MCF 10A (cell line): ENCODE results near the gene PLCD3. TPM values are rescaled to one million over a fixed set of nuclear protein-coding genes. Genes with fewer than 3 reads are reported as not detected.

Experiments
- BruUV-seq: library from RNA; stranded (reverse); fragments of 400-500 nt; replicated peaks from 2 replicates; lab custom pipeline; 2021; lab: Mats Ljungman, UMichigan
- CTCF ChIA-PET: fragments of 300-600 bp; sonication (Branson Sonifier 250); formaldehyde crosslinking; extraction: SDS; loops from one replicate; lab custom pipeline; 2021; ENCODE audit warnings: antibody characterized with exemption, inconsistent platforms; lab: Yijun Ruan, JAX
- POLR2A ChIA-PET: fragments of 300-600, 350-650 bp; sonication (Branson Sonifier 250); formaldehyde crosslinking; extraction: SDS; loops from one replicate; lab custom pipeline; 2020; ENCODE audit warnings: antibody characterized with exemption, inconsistent platforms; lab: Yijun Ruan, JAX
- DNase-seq: peaks from one replicate; pipeline ENCODE4 v3.0.0-alpha.2; 2018; ENCODE audit not compliant: unreplicated experiment
- H3K27ac Mint-ChIP-seq: one replicate; pipeline ENCODE4 v1.8.0; 2022; ENCODE audit warnings: mild to moderate bottlenecking, low read depth, mixed read lengths; ENCODE audit not compliant: unreplicated experiment
- H3K27me3 Mint-ChIP-seq: one replicate; pipeline ENCODE4 v1.8.0; 2022; ENCODE audit warnings: mixed read lengths; ENCODE audit not compliant: insufficient read depth, unreplicated experiment
- H3K36me3 Mint-ChIP-seq: one replicate; pipeline ENCODE4 v1.8.0; 2022; ENCODE audit warnings: mild to moderate bottlenecking, moderate library complexity, mixed read lengths; ENCODE audit not compliant: insufficient read depth, unreplicated experiment
- H3K4me1 Mint-ChIP-seq: one replicate; pipeline ENCODE4 v1.8.0; 2022; ENCODE audit warnings: mixed read lengths; ENCODE audit not compliant: insufficient read depth, unreplicated experiment
- H3K4me3 Mint-ChIP-seq: one replicate; pipeline ENCODE4 v1.8.0; 2022; ENCODE audit warnings: mild to moderate bottlenecking, moderate library complexity, mixed read lengths; ENCODE audit not compliant: unreplicated experiment
- H3K9me3 Mint-ChIP-seq: one replicate; pipeline ENCODE4 v1.8.0; 2022; ENCODE audit warnings: mixed read lengths; ENCODE audit not compliant: unreplicated experiment
- intact Hi-C: fragments of 100-400 bp; cut with micrococcal nuclease; formaldehyde crosslinking; loops from 2 replicates; pipeline ENCODE4 v1.14.1; 2022
- total RNA-seq: library from RNA; stranded (reverse); gene quantifications from 2 replicates; pipeline ENCODE4 v1.2.3, GENCODE V29; 2022
- TF ChIP-seq, protein P1 (sequence below): fragments of 200-600 bp; IDR thresholded peaks from one replicate; pipeline ENCODE4 v1.8.0; 2022; ENCODE audit warnings: antibody characterized with exemption, mild to moderate bottlenecking; ENCODE audit not compliant: unreplicated experiment

PLCD3 gene
- total RNA-seq, 1 experiment from 2014 or later: 69.7 TPM

DNA sequence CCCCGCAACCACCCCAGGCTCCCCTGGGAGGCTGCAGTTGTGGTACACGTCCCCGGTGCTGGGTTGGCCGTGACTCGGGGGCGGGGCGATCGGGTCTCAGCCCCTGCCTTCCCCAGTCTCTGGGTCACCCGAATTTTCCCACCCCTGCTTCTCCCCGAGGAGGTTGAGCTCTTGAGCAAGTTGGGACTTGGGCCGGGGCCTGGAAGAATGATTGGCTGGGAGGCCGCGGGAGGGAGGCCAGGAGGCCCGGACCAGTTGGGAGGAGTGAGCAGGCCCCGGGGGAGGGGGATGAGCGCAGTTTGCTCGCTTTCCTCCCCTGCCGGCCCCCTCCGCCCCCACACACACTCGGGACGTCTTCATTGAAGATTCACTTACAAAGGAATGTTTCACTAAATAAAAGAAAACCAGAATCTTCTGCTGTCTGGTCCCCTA is 11.5 kb upstream of the PLCD3 start:
- TF ChIP-seq, protein P1, sequence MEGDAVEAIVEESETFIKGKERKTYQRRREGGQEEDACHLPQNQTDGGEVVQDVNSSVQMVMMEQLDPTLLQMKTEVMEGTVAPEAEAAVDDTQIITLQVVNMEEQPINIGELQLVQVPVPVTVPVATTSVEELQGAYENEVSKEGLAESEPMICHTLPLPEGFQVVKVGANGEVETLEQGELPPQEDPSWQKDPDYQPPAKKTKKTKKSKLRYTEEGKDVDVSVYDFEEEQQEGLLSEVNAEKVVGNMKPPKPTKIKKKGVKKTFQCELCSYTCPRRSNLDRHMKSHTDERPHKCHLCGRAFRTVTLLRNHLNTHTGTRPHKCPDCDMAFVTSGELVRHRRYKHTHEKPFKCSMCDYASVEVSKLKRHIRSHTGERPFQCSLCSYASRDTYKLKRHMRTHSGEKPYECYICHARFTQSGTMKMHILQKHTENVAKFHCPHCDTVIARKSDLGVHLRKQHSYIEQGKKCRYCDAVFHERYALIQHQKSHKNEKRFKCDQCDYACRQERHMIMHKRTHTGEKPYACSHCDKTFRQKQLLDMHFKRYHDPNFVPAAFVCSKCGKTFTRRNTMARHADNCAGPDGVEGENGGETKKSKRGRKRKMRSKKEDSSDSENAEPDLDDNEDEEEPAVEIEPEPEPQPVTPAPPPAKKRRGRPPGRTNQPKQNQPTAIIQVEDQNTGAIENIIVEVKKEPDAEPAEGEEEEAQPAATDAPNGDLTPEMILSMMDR: no peak
- BruUV-seq: no TSS peak
- Mint-ChIP-seq H3K9me3 (no peaks in the 10 kb centered on the region), H3K4me1 (peaks cover 14% of the 10 kb centered on the region), H3K27ac (no peak overlapping the region), H3K27me3 (no peaks in the 10 kb centered on the region), H3K36me3 (peaks cover 23% of the 10 kb centered on the region), H3K4me3 (no peak overlapping the region)
- ChIA-PET POLR2A (no interaction called here), CTCF (interaction anchor here (1.2 kb wide), 1 partner anchor 9 kb away, joined by 4 read pairs; the partner anchor contains the start of gene ACBD4)
- DNase-seq: no peak
- intact Hi-C loops: no loop called here

DNA sequence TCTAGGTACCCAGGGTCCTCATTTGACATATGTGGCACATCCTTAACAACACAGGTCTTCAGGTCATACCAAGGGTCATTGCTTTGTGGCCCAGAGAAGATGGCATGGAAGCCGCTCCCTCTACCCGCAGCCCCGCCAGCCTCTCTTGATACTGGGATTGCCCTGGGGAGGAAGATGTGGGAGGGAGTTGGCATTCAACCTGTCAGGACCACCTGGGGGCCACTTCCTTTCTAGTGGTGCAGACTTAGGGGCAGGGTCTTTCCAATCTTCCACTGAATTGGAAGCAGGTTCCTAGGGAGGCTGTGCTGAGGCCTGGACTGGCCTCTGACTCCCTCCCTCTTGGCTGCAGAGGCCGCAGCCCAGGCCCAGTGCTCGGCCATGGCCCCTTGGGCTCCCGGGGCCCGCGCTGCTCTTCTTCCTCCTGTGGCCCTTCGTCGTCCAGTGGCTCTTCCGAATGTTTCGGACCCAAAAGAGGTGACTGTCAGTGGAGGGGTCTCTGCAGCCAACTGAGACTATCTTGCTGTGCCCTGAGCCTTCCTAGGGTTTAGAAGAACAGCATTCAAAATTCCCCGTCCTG is 10.9 kb upstream of the PLCD3 start:
- peaks cover 14% of the 10 kb centered on the region for H3K4me1 Mint-ChIP-seq
- ChIA-PET POLR2A (no interaction called here), CTCF (interaction anchor here (0.5 kb wide), 1 partner anchor 54 kb away, joined by 3 read pairs; no protein-coding TSS in a partner anchor)
- no peaks in the 10 kb centered on the region for H3K9me3 Mint-ChIP-seq
- H3K36me3 Mint-ChIP-seq: peaks cover 17% of the 10 kb centered on the region
- no peak for DNase-seq
- intact Hi-C loops: no loop called here
- no TSS peak for BruUV-seq
- TF ChIP-seq, protein P1: no peak
- no peak overlapping the region for H3K27ac Mint-ChIP-seq
- no peak overlapping the region for H3K4me3 Mint-ChIP-seq
- no peaks in the 10 kb centered on the region for H3K27me3 Mint-ChIP-seq

DNA sequence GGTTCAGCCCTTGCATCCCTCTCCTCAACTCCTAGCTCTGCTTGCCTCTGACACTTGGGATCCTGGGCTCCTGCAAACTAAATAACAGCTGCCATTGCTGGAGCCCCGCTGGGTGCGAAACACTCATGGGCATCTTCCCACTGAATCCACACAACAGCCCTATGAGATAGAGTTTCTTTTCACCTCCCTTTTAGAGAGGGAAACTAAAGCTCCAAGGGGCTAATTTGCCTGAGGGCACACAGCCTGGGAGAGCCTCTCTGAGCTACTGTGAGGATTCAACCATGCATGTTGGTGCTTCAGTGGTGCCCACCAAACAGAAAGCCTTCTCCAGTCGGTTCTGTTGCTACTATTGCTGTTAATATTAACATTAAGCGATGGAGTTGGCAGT is 7.2 kb upstream of the PLCD3 start:
- Mint-ChIP-seq H3K36me3 (peaks cover 4% of the 10 kb centered on the region), H3K4me3 (no peak overlapping the region), H3K9me3 (no peaks in the 10 kb centered on the region), H3K27ac (no peak overlapping the region), H3K4me1 (peaks cover 5% of the 10 kb centered on the region), H3K27me3 (no peaks in the 10 kb centered on the region)
- intact Hi-C loops: loop anchor here (5.0 kb wide), 1 partner anchor 713 kb away; no protein-coding TSS in a partner anchor
- CTCF ChIA-PET: interaction anchor here (0.6 to 2.4 kb wide), 6 partner anchors 10 to 117 kb away, joined by 3 to 19 read pairs (median 4); no protein-coding TSS in a partner anchor
- no peak for DNase-seq
- POLR2A ChIA-PET: interaction anchor here (0.7 to 1.4 kb wide), 5 partner anchors 8 to 37 kb away, joined by 3 to 15 read pairs (median 3); partner anchors contain the start of genes HEXIM1 and HEXIM2
- BruUV-seq: no TSS peak
- TF ChIP-seq, protein P1: no peak

GRCh38 chr17:45138911-45139532 is 6.7 kb upstream of the PLCD3 start:
- no peaks in the 10 kb centered on the region for H3K27me3 Mint-ChIP-seq
- POLR2A ChIA-PET: interaction anchor here (0.7 to 1.4 kb wide), 5 partner anchors 8 to 37 kb away, joined by 3 to 15 read pairs (median 3); partner anchors contain the start of genes HEXIM1 and HEXIM2
- H3K27ac Mint-ChIP-seq: no peak overlapping the region
- no TSS peak for BruUV-seq
- TF ChIP-seq, protein P1: no peak
- CTCF ChIA-PET: interaction anchor here (0.8 to 2.4 kb wide), 5 partner anchors 10 to 97 kb away, joined by 3 to 19 read pairs (median 5); no protein-coding TSS in a partner anchor
- H3K9me3 Mint-ChIP-seq: no peaks in the 10 kb centered on the region
- H3K36me3 Mint-ChIP-seq: peaks cover 4% of the 10 kb centered on the region
- intact Hi-C loops: loop anchor here (5.0 kb wide), 1 partner anchor 713 kb away; no protein-coding TSS in a partner anchor
- H3K4me1 Mint-ChIP-seq: peaks cover 5% of the 10 kb centered on the region
- no peak for DNase-seq
- H3K4me3 Mint-ChIP-seq: no peak overlapping the region
